DMS53 (cell line): ENCODE data around the gene FBXW12.

Experiments used
- DNase-seq: peaks from one replicate; lab custom pipeline; 2025; lab: John Stamatoyannopoulos, UW

FBXW12 gene

GRCh38 chr3:48407542-48408099, 35.6 kb downstream of the FBXW12 start:
- no peak for DNase-seq

DNA sequence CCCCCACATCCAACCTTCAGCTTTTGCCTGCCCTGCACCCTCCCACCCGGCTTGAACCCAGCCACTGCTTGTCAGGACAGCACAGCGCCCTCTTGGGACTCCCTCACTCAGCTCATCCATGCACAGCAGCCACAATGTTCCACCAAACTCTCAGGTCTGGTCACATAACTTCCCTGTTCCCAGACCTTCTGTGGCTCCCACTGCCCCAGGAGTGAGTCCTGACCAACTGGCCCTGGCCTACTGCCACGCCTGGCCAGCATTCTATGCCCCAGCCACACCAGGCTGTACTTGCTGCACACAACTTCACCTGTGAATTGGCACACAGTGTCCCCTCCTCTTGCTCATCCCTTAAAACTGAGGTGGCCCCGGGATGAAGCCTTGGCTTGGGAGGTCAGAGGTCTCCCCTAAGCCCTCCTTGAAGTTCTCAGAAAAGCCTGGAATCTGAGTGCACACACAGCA, 36.8 kb downstream of the FBXW12 start:
- no peak for DNase-seq

DNA sequence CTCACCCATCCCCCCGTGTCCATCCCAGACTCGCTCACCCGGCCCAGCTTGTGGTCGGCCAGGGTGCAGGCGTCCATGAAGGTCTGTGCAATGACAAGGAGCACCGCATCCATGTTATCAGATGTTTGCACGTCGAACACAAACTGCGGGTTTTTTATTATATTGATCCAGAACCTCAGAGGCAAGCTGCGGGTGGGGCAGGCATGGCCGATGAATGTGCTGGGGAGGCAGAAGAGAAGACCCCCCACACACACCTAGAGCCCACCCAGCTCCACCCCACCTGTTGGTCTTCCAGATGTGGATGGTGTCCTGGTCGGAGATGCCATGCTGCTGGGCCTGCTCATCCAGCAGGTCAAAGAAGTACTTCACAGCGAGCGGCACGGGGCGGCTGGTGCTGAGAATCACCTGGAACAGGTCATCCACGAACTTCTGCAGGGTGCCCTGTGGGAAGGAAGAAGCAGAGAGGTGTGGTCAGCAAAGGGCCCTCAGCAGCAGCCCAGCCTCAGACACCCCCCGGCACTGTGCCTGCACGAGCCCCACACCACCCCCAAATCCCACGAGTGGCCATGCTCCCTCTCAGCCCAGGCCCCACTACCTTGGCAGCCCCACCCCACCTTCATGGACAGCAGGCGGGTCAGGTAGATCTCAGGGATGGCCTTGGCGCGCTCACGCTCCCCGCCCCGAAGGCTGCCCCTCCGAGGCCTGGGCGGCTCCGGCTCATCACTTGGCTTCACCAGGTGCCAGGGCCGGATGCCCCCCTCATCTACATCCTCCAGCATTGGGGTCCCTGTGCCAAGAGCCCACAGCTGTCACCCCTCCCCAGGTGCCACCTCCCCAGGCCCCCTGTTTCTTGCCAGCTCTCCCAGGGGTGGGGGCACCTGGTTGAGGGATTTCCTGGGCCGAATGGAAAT, 37.5 kb downstream of the FBXW12 start:
- no peak for DNase-seq

- DNase-seq, result no peak
Observed at GRCh38 chr3:48410205-48411040, 38.4 kb downstream of the FBXW12 start.

DNA sequence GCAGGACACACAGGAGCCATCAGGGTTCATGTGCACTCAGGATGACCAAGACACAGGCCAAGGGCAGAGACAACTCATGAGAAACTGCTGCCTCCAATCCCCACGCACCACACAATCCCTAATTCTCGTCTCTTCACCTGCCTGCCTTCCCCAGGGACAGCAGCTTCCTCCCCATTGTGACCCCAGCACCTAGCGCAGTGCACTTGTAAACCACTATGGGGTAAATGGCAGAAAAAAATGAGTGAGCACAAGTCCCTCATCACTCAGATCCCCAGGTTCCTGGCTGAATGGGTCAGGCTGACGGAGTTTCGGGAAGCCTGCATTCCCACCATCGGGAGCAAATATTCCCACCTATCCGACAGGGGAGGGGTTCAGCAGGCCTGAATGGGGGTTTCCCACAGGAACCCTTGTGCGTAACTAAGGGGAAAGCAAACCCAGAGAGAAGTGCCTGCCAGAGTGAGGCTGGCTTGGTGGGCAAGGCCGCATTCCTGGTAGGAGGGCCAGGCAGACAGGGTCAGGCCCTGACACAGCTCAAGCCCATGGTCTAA, 39.1 kb downstream of the FBXW12 start:
- DNase-seq, result no peak

DNA sequence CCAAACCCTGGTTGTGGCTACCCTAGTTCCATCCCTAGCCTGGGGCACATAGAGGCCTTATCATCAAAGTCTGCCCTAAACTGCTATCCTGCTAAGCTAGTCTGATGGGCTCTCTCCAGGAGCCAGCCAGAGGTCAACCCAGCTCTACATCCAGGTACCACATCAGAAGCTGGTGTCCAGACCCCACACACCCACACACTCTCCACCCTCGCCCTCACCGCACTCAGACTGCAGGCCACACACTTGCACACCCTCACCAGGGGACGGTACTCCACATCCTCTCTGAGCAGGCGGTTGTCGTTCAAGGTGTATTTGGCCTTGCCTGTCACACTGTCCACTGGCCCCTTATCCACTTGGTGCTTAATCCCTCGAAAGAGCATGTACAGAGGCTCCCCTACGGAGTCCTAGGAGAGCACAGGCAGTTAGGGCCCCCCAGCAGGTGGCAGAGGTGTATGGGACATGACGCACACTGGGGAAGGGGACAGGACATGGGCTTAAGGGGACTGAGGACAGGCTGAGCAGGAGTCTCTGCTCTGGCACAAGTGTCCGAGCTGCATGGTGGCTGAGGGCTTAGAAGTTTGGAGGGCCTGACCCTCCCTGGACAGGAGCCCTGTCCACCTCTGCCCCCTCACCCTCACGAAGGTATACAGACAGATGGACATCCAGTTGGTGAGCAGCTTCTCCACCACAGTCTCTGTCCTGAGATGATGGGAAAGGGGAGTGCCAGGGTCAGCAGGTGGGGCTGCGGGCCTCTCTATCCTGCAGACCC, 39.8 kb downstream of the FBXW12 start:
- DNase-seq, result no peak

DNA sequence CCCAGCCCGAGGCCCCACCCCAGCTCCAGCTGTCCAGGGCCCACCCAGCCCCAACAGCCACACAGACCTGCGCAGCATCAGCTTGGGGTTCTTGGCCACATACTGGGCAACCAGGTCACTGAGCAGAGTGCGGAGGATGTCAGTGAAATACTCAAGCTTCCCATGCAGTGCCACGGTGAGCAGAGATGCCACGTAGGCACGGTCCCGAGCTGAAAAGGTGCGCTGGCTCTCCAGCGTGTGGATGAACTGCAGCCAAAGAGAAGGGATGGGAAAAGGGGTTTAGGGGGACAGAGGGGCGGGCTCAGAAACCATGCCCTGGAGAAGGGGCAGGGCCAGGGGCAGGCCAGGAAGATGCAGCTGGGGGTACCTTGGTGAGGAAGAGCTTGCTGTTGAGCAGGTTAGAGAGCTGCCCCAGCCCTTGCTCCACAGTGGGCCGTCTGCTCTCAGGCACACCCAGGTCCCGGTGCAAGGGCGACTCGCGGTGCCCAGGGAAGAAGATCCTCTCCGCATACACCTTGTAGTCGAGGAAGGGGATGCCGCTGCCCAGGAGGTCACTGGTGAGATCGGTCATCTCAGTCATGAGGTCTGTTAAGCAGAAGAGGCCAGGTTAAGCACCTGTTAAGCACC, 40.5 kb downstream of the FBXW12 start:
- no peak for DNase-seq

DNA sequence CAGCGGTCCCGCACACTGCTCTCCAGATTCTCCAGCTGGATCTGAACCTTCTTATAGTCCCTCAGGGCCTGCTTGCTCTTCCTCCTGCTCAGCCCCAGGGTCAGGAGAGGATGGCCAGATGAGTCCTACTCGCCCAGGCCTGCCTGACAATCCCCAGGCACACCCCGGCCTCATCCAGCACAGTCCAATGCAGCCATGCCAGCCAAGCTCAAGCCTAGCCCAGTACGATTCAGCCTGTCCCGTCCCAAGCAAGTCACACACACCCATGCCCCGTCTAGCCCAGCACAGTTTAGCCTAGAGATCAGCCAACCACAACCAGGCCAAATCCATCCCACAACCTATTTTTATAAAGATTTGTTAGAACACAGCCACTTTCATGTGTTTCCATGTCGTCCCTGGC, 41.1 kb downstream of the FBXW12 start:
- no peak for DNase-seq

- DNase-seq, result no peak
Observed at GRCh38 chr3:48413611-48414010, 41.6 kb downstream of the FBXW12 start.

DNA sequence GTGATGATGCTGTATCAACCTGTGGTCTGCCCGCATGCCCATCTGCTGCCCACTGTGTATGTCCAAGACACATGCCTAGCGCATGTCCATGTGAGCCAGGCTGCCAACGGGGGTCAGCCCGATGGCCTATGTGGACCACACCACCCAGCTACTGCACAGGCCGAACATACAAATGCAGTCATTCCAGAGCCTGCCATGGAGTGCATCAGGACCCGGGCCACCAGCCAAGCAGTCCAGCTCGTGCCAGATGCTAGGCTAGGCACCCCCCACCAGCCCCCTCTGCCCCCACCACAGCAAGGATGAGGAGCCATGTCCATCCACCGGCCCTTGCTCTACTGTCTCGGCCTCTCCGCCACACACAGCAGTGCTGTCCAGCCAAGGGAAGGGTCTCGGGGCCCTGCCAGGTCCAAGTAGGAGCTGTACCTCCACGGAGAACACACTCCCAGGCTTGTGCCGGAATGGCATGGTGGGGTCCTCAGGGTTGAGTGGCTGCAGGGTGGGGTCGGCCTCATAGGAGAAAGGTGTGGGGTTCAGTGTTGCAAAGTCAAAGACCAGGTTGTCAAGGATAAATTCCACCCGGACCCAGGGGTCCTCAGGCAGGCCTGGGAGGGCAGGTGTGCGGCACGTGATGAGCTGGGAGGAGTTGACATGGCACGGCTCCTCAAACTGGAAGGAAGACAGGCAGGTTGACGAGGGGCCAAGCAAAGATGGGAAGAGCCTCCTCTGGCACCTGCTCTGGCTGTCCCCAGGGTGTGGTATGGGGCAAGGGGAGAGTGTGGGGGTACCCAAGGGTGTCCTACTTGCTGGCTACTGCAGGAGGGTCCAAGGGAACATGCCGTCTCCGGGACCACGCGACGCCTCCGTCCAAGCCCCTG, 42.6 kb downstream of the FBXW12 start:
- DNase-seq, result no peak

- DNase-seq, result no peak
Observed at GRCh38 chr3:48415251-48415953, 43.4 kb downstream of the FBXW12 start.

DNA sequence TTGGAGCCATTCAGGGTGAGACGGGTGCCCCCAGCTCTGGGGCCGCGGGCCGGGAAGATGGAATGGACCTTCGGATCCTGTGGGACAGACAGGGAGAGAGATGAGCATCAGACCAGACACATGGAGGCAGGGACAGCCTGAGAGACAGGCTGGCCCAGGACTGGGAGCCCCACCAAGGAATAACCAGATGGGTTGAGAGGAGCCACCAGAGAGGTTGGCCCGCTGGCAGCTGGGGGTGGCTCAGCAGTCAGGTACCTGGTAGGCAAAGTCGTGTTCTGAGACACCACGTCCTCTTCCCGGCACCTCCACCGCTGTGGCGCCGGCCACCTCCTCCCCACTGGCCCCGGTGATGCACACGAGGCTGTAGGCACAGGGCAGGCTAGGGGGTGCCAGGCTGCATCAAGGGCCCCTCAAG, 44.1 kb downstream of the FBXW12 start:
- DNase-seq, result no peak

GRCh38 chr3:48416546-48416945, 44.5 kb downstream of the FBXW12 start:
- no peak for DNase-seq

- no peak for DNase-seq
Observed at GRCh38 chr3:48417529-48418108, 45.6 kb downstream of the FBXW12 start.

DNA sequence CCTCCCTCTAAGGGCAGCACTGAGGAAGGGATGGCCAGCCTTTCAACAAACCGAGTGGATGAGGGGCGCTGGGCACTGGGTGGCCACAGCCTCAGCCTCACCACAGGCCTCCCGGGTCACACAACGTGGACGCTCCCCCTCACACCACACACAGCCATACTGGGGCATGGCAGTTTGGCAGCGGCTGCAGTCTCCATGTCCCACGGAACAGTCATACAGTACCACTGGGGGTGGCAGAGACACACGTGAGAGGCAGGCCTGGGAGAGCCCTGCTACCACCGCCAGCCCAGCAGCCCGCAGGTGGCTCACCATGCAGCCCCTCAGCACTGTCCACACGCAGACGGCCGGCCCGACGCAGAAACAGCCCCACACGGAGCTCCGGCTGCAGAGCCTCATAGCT, 46.1 kb downstream of the FBXW12 start:
- DNase-seq, result no peak

GRCh38 chr3:48418651-48419050, 46.6 kb downstream of the FBXW12 start:
- DNase-seq, result no peak

GRCh38 chr3:48419149-48419548, 47.1 kb downstream of the FBXW12 start:
- DNase-seq, result no peak

DNA sequence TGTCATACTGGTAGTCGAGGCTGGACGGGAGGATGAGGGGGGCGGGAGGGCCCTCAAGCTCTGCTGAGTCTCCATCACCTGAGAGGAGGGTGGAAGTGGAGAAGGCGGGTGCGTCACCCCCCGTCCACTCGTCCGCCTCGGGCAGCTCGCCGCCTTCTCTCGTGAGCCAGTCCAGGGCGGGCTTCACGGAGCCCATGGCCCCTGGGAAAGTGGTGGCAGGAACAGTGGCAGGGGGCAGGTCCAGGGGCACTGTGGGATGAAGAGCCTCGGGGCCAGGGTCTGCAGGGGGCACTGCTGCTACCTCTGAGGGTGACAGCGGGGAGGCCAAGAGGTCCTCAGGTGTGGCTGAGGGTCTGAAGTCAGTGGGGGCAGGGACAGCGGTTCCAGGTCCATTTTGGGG, 47.6 kb downstream of the FBXW12 start:
- no peak for DNase-seq

DNA sequence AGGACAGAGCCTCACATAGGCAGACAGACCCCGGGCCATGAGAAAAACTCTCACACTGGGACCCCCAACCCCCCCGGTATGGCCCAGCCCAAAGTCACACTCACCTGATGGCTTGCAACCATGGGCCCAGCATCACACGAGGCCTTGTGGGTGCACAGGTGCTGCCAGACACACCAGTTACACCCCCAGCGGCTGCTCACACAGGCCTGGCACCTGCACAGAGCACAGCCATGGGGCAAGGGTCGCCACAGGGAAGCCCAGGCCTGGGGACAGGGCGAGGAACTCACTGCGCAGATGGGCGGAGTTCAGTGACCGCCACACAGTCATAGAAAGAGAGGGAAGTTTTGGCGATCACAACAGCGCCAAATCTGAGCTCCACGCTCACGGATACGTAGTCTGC, 48.5 kb downstream of the FBXW12 start:
- DNase-seq, result no peak
